Endothelial cell of umbilical vein (primary cell): Measurements from ENCODE around the gene SMIM44.

Experiments
- CTCF ChIP-seq, 2 donors: IDR thresholded peaks; 1 replicate in 1 of 2; 2 replicates in 1 of 2; pipeline ENCODE4 v1.5.1; 2011; ENCODE audit warnings: low read length in 2 of 2, mild to moderate bottlenecking in 2 of 2, moderate library complexity in 2 of 2, control low read depth in 1 of 2, inconsistent platforms in 1 of 2, low read depth in 1 of 2; ENCODE audit not compliant: insufficient read depth in 1 of 2; ENCODE audit errors: extremely low read depth in 1 of 2
- EZH2 ChIP-seq: IDR thresholded peaks from 2 replicates; pipeline ENCODE4 v1.6.1; 2012; ENCODE audit warnings: borderline replicate concordance, low read depth, mild to moderate bottlenecking, moderate library complexity, low read length, inconsistent platforms; ENCODE audit not compliant: severe bottlenecking
- MAX ChIP-seq: IDR thresholded peaks from 2 replicates; pipeline ENCODE4 v1.6.1; 2011; ENCODE audit not compliant: insufficient read depth, insufficient read length
- POLR2A ChIP-seq: IDR thresholded peaks from 2 replicates; pipeline ENCODE4 v1.6.1; 2012; ENCODE audit warnings: low read depth, mild to moderate bottlenecking, control low read depth, low read length
- POLR2AphosphoS5 ChIP-seq: IDR thresholded peaks from 2 replicates; pipeline ENCODE4 v1.6.1; 2012; ENCODE audit warnings: low read depth, mild to moderate bottlenecking, control low read depth, low read length, moderate library complexity; ENCODE audit not compliant: insufficient read depth

- TF ChIP-seq CTCF (IDR thresholded peaks at IDR 0.05; ENCODE audit: extremely low read depth in 1 of 2, insufficient read depth in 1 of 2, low read depth in 1 of 2, low read length in 2 of 2) (no peak), EZH2 (no peak), POLR2A (no peak), POLR2AphosphoS5 (no peak), MAX (no peak)
Observed at GRCh38 chr19:3528539-3529211, 45.4 kb upstream of the SMIM44 start.
